GM12878 (cell line): ENCODE results near the gene BUB1B. TPM values are rescaled to one million over a fixed set of nuclear protein-coding genes. Genes with fewer than 3 reads are reported as not detected.

Experiments
- ATAC-seq: fragments of 200-7000 bp; cut with Tn5 transposase; 3 replicates; pipeline ENCODE4 v1.9.1; 2020; ENCODE audit warnings: mild to moderate bottlenecking, moderate library complexity
- BruUV-seq: library from RNA; stranded (reverse); fragments of 400-500 nt; replicated peaks from 2 replicates; lab custom pipeline; 2021; lab: Mats Ljungman, UMichigan
- CTCF ChIA-PET: fragments of 300-600 bp; sonication (Branson Sonifier 250); formaldehyde crosslinking; extraction: SDS; loops from one replicate; lab custom pipeline; 2021; ENCODE audit warnings: inconsistent platforms; lab: Yijun Ruan, JAX
- POLR2A ChIA-PET: fragments of 350-600 bp; formaldehyde crosslinking; extraction: SDS; loops from one replicate; lab custom pipeline; 2021; ENCODE audit warnings: inconsistent platforms; lab: Charles Lee
- RAD21 ChIA-PET: fragments of 300-600 bp; sonication (Branson Sonifier 250); formaldehyde crosslinking; loops from one replicate; lab custom pipeline; 2023; ENCODE audit warnings: antibody characterized with exemption; ENCODE audit not compliant: unreplicated experiment; lab: Charles Lee
- SMC1A ChIA-PET: fragments of 300-600 bp; sonication (Branson Sonifier 250); formaldehyde crosslinking; loops from one replicate; lab custom pipeline; 2023; ENCODE audit not compliant: unreplicated experiment, uncharacterized antibody; lab: Charles Lee
- DNase-seq: peaks from one replicate; pipeline ENCODE4 v3.0.0-alpha.2; 2011; ENCODE audit warnings: low read depth, low spot score
- FAIRE-seq: peaks from 3 replicates; lab custom pipeline; 2011; peaks lifted over from hg19 to GRCh38; lab: Jason Lieb, UNC
- H2AFZ ChIP-seq: 2 replicates; pipeline ENCODE4 v1.6.0; 2011; ENCODE audit warnings: low read depth, low read length, control low read depth; ENCODE audit not compliant: control insufficient read depth
- H3K27ac ChIP-seq: 2 replicates; pipeline ENCODE4 v1.5.1; 2011; ENCODE audit warnings: control low read depth; ENCODE audit not compliant: control insufficient read depth, insufficient read depth
- H3K27me3 ChIP-seq, 2 experiments: replicated peaks in 1 of 2; 2 replicates each; pipeline versions ENCODE4 v1.6.0 to v1.6.1; 2011; ENCODE audit warnings: low read length in 1 of 2; ENCODE audit not compliant: control insufficient read depth in 2 of 2, insufficient read depth in 2 of 2
- H3K36me3 ChIP-seq, 2 experiments: 2 replicates each; pipeline ENCODE4 v1.5.1; 2011; ENCODE audit warnings: low read length in 1 of 2; ENCODE audit not compliant: control insufficient read depth in 2 of 2, insufficient read depth in 2 of 2
- H3K4me1 ChIP-seq: 2 replicates; pipeline ENCODE4 v1.6.1; 2011; ENCODE audit warnings: mild to moderate bottlenecking, low read length, moderate library complexity, mixed read lengths; ENCODE audit not compliant: control insufficient read depth, insufficient read depth
- H3K4me2 ChIP-seq: 2 replicates; pipeline ENCODE4 v1.6.0; 2011; ENCODE audit warnings: control low read depth; ENCODE audit not compliant: control insufficient read depth, insufficient read depth
- H3K4me3 ChIP-seq: fragments of 200-600 bp; sonication (generic); 2 replicates; pipeline ENCODE4 v1.5.1; 2016
- H3K79me2 ChIP-seq: 2 replicates; pipeline ENCODE4 v1.6.0; 2011; ENCODE audit warnings: low read length; ENCODE audit not compliant: control insufficient read depth, insufficient read depth
- H3K9ac ChIP-seq: 2 replicates; pipeline ENCODE4 v1.8.0; 2011; ENCODE audit warnings: low read length, control low read depth, mixed read lengths; ENCODE audit not compliant: control insufficient read depth, insufficient read depth
- H3K9me3 ChIP-seq: replicated peaks from 3 replicates; pipeline ENCODE4 v1.5.1; 2011; ENCODE audit warnings: mild to moderate bottlenecking, low read length; ENCODE audit not compliant: control insufficient read depth, insufficient read depth
- H4K20me1 ChIP-seq: 2 replicates; pipeline ENCODE4 v1.6.0; 2011; ENCODE audit not compliant: control insufficient read depth, insufficient read depth
- ATF3 ChIP-seq: IDR thresholded peaks from 2 replicates; pipeline ENCODE4 v1.6.1; 2011; ENCODE audit warnings: low read depth, mild to moderate bottlenecking, low read length, moderate library complexity, borderline replicate concordance; ENCODE audit errors: extremely low read depth
- BCL11A ChIP-seq: IDR thresholded peaks from 2 replicates; pipeline ENCODE4 v1.6.1; 2011; ENCODE audit warnings: low read depth, low read length
- BCL3 ChIP-seq: IDR thresholded peaks from 2 replicates; pipeline ENCODE4 v1.6.1; 2011; ENCODE audit warnings: borderline replicate concordance, low read depth, mild to moderate bottlenecking, moderate library complexity, low read length; ENCODE audit not compliant: insufficient read depth, poor library complexity, severe bottlenecking
- CBX5 ChIP-seq: sonication (generic); IDR thresholded peaks from 2 replicates; pipeline ENCODE4 v1.6.1; 2016; ENCODE audit warnings: low read depth, moderate library complexity, mild to moderate bottlenecking, inconsistent platforms
- CHD4 ChIP-seq: fragments of 200-600 bp; sonication (generic); IDR thresholded peaks from 2 replicates; pipeline ENCODE4 v1.6.1; 2016; ENCODE audit warnings: mild to moderate bottlenecking
- CREB1 ChIP-seq: IDR thresholded peaks from 2 replicates; pipeline ENCODE4 v1.6.1; 2012; ENCODE audit warnings: low read depth, mild to moderate bottlenecking, inconsistent platforms
- CREM ChIP-seq: IDR thresholded peaks from 2 replicates; pipeline ENCODE4 v1.6.1; 2014; ENCODE audit warnings: antibody characterized with exemption, low read depth
- E4F1 ChIP-seq: fragments of 450-650 bp; IDR thresholded peaks from 2 replicates; pipeline ENCODE4 v1.6.1; 2018; ENCODE audit warnings: borderline replicate concordance, mild to moderate bottlenecking; ENCODE audit not compliant: partially characterized antibody
- ESRRA ChIP-seq: IDR thresholded peaks from 2 replicates; pipeline ENCODE4 v1.6.1; 2012; ENCODE audit warnings: mild to moderate bottlenecking, low read length, improper control_type of control experiment
- FOS ChIP-seq: IDR thresholded peaks from 3 replicates; pipeline ENCODE4 v1.6.1; 2011; ENCODE audit warnings: borderline replicate concordance; ENCODE audit not compliant: insufficient read length; ENCODE audit errors: extremely low read depth
- NR2C2 ChIP-seq: IDR thresholded peaks from 2 replicates; pipeline ENCODE4 v1.6.1; 2011; ENCODE audit warnings: borderline replicate concordance, low read depth; ENCODE audit not compliant: control insufficient read depth, insufficient read length
- PML ChIP-seq: IDR thresholded peaks from 2 replicates; pipeline ENCODE4 v1.6.1; 2012; ENCODE audit warnings: low read length, inconsistent platforms
- STAT3 ChIP-seq: IDR thresholded peaks from 2 replicates; pipeline ENCODE4 v1.6.1; 2011; ENCODE audit warnings: low read depth, low read length, improper control_type of control experiment
- ZNF217 ChIP-seq: fragments of 450-650 bp; IDR thresholded peaks from 2 replicates; pipeline ENCODE4 v1.6.1; 2017; ENCODE audit warnings: antibody characterized with exemption, mild to moderate bottlenecking
- ZNF24 ChIP-seq: fragments of 450-650 bp; IDR thresholded peaks from 2 replicates; pipeline ENCODE4 v1.6.1; 2017; ENCODE audit warnings: antibody characterized with exemption, mild to moderate bottlenecking
- WGBS: methylation state at CpG from one replicate; pipeline ENCODE4 v1.1.6; 2016; ENCODE audit warnings: low lambda C conversion rate; ENCODE audit not compliant: insufficient replicate concordance, insufficient coverage; ENCODE audit errors: missing lambda C conversion rate; 5-methylcytosine and 5-hydroxymethylcytosine counted together
- in situ Hi-C: fragments of 300-500 bp; cut with MboI; formaldehyde crosslinking; loops from 9 replicates; pipeline ENCODE4 v1.14.3; 2018; ENCODE audit warnings: mixed read lengths
- intact Hi-C: fragments of 100-400 bp; cut with micrococcal nuclease; formaldehyde crosslinking; loops from one replicate; pipeline ENCODE4 v1.14.2; 2022; ENCODE audit not compliant: unreplicated experiment
- polyA plus RNA-seq, 11 experiments: library from polyadenylated mRNA; depleted of rRNA in 4 of 11; unstranded in 6 of 11; stranded (reverse) in 5 of 11; fragments of >200 nt; fragmentation: Nextera tagmentation in 4 of 11; fragmentation: Illumina TruSeq in 1 of 11; extraction: Ambion mirVana in 4 of 11; extraction: Trizol in 1 of 11; gene quantifications; 1 replicate in 1 of 11; 2 replicates in 10 of 11; pipeline versions ENCODE4 v1.2.1 to v1.2.3, GENCODE V29; 2011 to 2016; ENCODE audit warnings: inconsistent platforms in 2 of 11, missing spikeins in 2 of 11, low read depth in 1 of 11
- total RNA-seq, 4 experiments: library from RNA; depleted of rRNA in 3 of 4; stranded (reverse); fragments of >200 nt in 3 of 4; fragmentation: Illumina TruSeq in 1 of 4; extraction: Trizol in 1 of 4; gene quantifications; 2 replicates each; pipeline versions ENCODE4 v1.2.1 to v1.2.3, GENCODE V29; 2013 to 2021

BUB1B gene
- total and polyA plus RNA-seq, 10 of the 15 experiments (the other 5 are each of a cell fraction or from before 2014, with no cell fraction given), result 29.1 to 98.6 (median 77.3) TPM

- no peak overlapping the region for H3K27ac ChIP-seq
- H4K20me1 ChIP-seq, result no peaks in the 10 kb centered on the region
- CTCF ChIA-PET, result no interaction called here
- FAIRE-seq, result no peak
- no peak for DNase-seq
- TF ChIP-seq CBX5, result no peak
- TF ChIP-seq, all 136 proteins: peak for 0
- in situ Hi-C loops (no loop called here), intact Hi-C loops (no loop called here)
- ChIA-PET RAD21 (interaction anchor here (0.7 kb wide), 1 partner anchor 85 kb away, joined by 3 read pairs; no protein-coding TSS in a partner anchor), POLR2A (no interaction called here), SMC1A (no interaction called here)
- Histone ChIP-seq H3K79me2 (no peaks in the 10 kb centered on the region), H3K9me3 (no peaks in the 10 kb centered on the region), H3K4me1 (peaks cover 11% of the 10 kb centered on the region), H3K4me2 (no peak overlapping the region), H3K4me3 (no peak overlapping the region), H3K36me3 (no peaks in the 10 kb centered on the region), H3K9ac (no peak overlapping the region), H3K27me3 (no peaks in the 10 kb centered on the region), H2AFZ (no peak overlapping the region)
- 37% methylated on average over 6 of the region's 6 CpGs for WGBS
- ATAC-seq, result no peak
- no TSS peak for BruUV-seq
Measured at GRCh38 chr15:40151499-40151898, 9.4 kb upstream of the BUB1B start.

- 72% methylated on average over 4 of the region's 4 CpGs for WGBS
- Histone ChIP-seq H3K4me1 (peaks cover 11% of the 10 kb centered on the region), H3K36me3 (no peaks in the 10 kb centered on the region), H3K9me3 (no peaks in the 10 kb centered on the region), H2AFZ (no peak overlapping the region), H3K27ac (no peak overlapping the region), H3K27me3 (no peaks in the 10 kb centered on the region), H3K9ac (no peak overlapping the region), H3K79me2 (no peaks in the 10 kb centered on the region), H3K4me2 (no peak overlapping the region), H4K20me1 (no peaks in the 10 kb centered on the region), H3K4me3 (no peak overlapping the region)
- POLR2A ChIA-PET, result interaction anchor here (0.7 kb wide), 1 partner anchor 113 kb away, joined by 8 read pairs; no protein-coding TSS in a partner anchor
- DNase-seq (no peak), FAIRE-seq (no peak), ATAC-seq (no peak)
- in situ Hi-C loops, result no loop called here
- intact Hi-C loops, result no loop called here
- RAD21 ChIA-PET, result interaction anchor here (0.7 kb wide), 1 partner anchor 335 kb away, joined by 5 read pairs; no protein-coding TSS in a partner anchor
- SMC1A ChIA-PET, result no interaction called here
- no TSS peak for BruUV-seq
- CTCF ChIA-PET, result interaction anchor here (1.1 kb wide), 1 partner anchor 106 kb away, joined by 4 read pairs; no protein-coding TSS in a partner anchor
- TF ChIP-seq E4F1, result no peak
- TF ChIP-seq BCL3, result no peak
- no peak for TF ChIP-seq PML
- no peak for TF ChIP-seq CHD4
- TF ChIP-seq STAT3, result no peak
- no peak for TF ChIP-seq NR2C2
- TF ChIP-seq ZNF24, result no peak
- no peak for TF ChIP-seq BCL11A
- TF ChIP-seq FOS, result no peak
- TF ChIP-seq ESRRA, result no peak
- no peak for TF ChIP-seq CREM
- TF ChIP-seq ATF3, result no peak
- TF ChIP-seq CREB1, result no peak
- TF ChIP-seq ZNF217, result no peak
Measured at GRCh38 chr15:40151991-40152390, 8.9 kb upstream of the BUB1B start.
